Activated effector memory CD4-positive, alpha-beta T cell treated with Interleukin-2 at 50 U/mL for 16 hours (primary cell): ENCODE data around the gene CDK2AP2.
"Not testable (repeated sequence)": the region's sequence is repeated elsewhere in the genome, so short reads cannot be mapped to it uniquely, and the experiment has no call there.

Experiments used
- DNase-seq: peaks from one replicate; pipeline ENCODE4 v3.0.0-alpha.2; 2020

Gene CDK2AP2

GRCh38 chr11:67523556-67524479 lies 15.9 kb upstream of the CDK2AP2 start:
- DNase-seq = no peak

- DNase-seq = no peak
Observed at GRCh38 chr11:67522844-67523555, 15.0 kb upstream of the CDK2AP2 start, which contains the start of gene CABP2. TSS of gene CABP2 (minus strand) at chr11:67523446. CDS start at chr11:67523326, 120 bp downstream.

- DNase-seq = no peak
Observed at GRCh38 chr11:67522338-67522737, 14.4 kb upstream of the CDK2AP2 start.

- no peak for DNase-seq
Observed at GRCh38 chr11:67521924-67522323, 14.0 kb upstream of the CDK2AP2 start.

- DNase-seq = no peak
Observed at GRCh38 chr11:67520856-67521824, 13.2 kb upstream of the CDK2AP2 start.

- DNase-seq = no peak
Observed at GRCh38 chr11:67519726-67520125, 11.8 kb upstream of the CDK2AP2 start.

- no peak for DNase-seq
Observed at GRCh38 chr11:67517784-67518552, 10.0 kb upstream of the CDK2AP2 start.

GRCh38 chr11:67516806-67517205 lies 8.8 kb upstream of the CDK2AP2 start:
- no peak for DNase-seq

GRCh38 chr11:67514116-67514515 lies 6.2 kb upstream of the CDK2AP2 start:
- no peak for DNase-seq

GRCh38 chr11:67511558-67511957 lies 3.6 kb upstream of the CDK2AP2 start:
- not testable (repeated sequence) for DNase-seq

- no peak for DNase-seq
Observed at GRCh38 chr11:67510023-67510345, 2.0 kb upstream of the CDK2AP2 start.

GRCh38 chr11:67508486-67509121 lies 642 bp upstream of the CDK2AP2 start:
- peak; percentile 95 for DNase-seq

GRCh38 chr11:67507242-67507863 lies 609 bp downstream of the CDK2AP2 start:
- DNase-seq = no peak

- no peak for DNase-seq
Observed at GRCh38 chr11:67506426-67507051, 1.4 kb downstream of the CDK2AP2 start.

GRCh38 chr11:67505605-67506396 lies 2.2 kb downstream of the CDK2AP2 start:
- DNase-seq = peak; percentile 82

GRCh38 chr11:67504950-67505581 lies 2.9 kb downstream of the CDK2AP2 start, which contains the start of gene PITPNM1:
TSS of gene PITPNM1 (minus strand) at chr11:67505363. CDS start at chr11:67504180, 1,183 bp downstream.
- DNase-seq = peak; percentile 63

- DNase-seq = peak; percentile 15
Observed at GRCh38 chr11:67504005-67504949, 3.7 kb downstream of the CDK2AP2 start.
